Panc1 (cell line): ENCODE data around the gene NACA2. TPM values are rescaled to one million over a fixed set of nuclear protein-coding genes. Genes with fewer than 3 reads are reported as not detected.
"Not testable (repeated sequence)": the region's sequence is repeated elsewhere in the genome, so short reads cannot be mapped to it uniquely, and the experiment has no call there.

Experiments
- ATAC-seq: fragments of 200-7000 bp; cut with Tn5 transposase; 2 replicates; pipeline ENCODE4 v1.9.1; 2020; ENCODE audit warnings: mild to moderate bottlenecking, moderate library complexity
- BruUV-seq: library from RNA; stranded (reverse); fragments of 400-500 nt; replicated peaks from 2 replicates; lab custom pipeline; 2021; lab: Mats Ljungman, UMichigan
- CTCF ChIA-PET: fragments of 300-600 bp; sonication (Branson Sonifier 250); formaldehyde crosslinking; loops from one replicate; lab custom pipeline; 2022; ENCODE audit warnings: antibody characterized with exemption; lab: Charles Lee
- POLR2A ChIA-PET: fragments of 300-600 bp; sonication (Branson Sonifier 250); formaldehyde crosslinking; loops from one replicate; lab custom pipeline; 2022; ENCODE audit warnings: antibody characterized with exemption; lab: Charles Lee
- DNase-seq: peaks from one replicate; pipeline ENCODE4 v3.0.0-alpha.2; 2010; ENCODE audit warnings: low read depth, low spot score
- H3K27ac ChIP-seq: 2 replicates; pipeline ENCODE4 v1.5.1; 2011; ENCODE audit warnings: mild to moderate bottlenecking, low read length, inconsistent platforms
- H3K27me3 ChIP-seq: fragments of 200-500 bp; sonication (Bioruptor generic); 2 replicates; pipeline ENCODE4 v1.6.0; 2014; ENCODE audit warnings: low read length, inconsistent platforms; ENCODE audit not compliant: control insufficient read depth, insufficient read depth
- H3K36me3 ChIP-seq: fragments of 200-500 bp; sonication (Bioruptor generic); 2 replicates; pipeline ENCODE4 v1.5.1; 2014; ENCODE audit warnings: inconsistent platforms, mild to moderate bottlenecking, low read length, moderate library complexity; ENCODE audit not compliant: control insufficient read depth, insufficient read depth
- H3K4me1 ChIP-seq: 2 replicates; pipeline ENCODE4 v1.5.1; 2011; ENCODE audit warnings: inconsistent platforms, mild to moderate bottlenecking, low read length, moderate library complexity; ENCODE audit not compliant: control insufficient read depth, insufficient read depth
- H3K4me3 ChIP-seq, 2 experiments: 2 replicates each; pipeline ENCODE4 v1.5.1; 2011 to 2012; ENCODE audit warnings: low read depth in 2 of 2, low read length in 2 of 2, mild to moderate bottlenecking in 2 of 2, inconsistent platforms in 1 of 2, moderate library complexity in 1 of 2
- H3K9me3 ChIP-seq: fragments of 200-500 bp; sonication (Bioruptor generic); 2 replicates; pipeline ENCODE4 v1.5.1; 2014; ENCODE audit warnings: low read depth, mild to moderate bottlenecking, inconsistent platforms, low read length, moderate library complexity; ENCODE audit not compliant: control insufficient read depth, insufficient read depth
- POLR2AphosphoS5 ChIP-seq: IDR thresholded peaks from 2 replicates; pipeline ENCODE4 v1.6.1; 2012; ENCODE audit warnings: mild to moderate bottlenecking, low read depth, low read length, moderate library complexity
- SIN3A ChIP-seq: IDR thresholded peaks from 2 replicates; pipeline ENCODE4 v1.6.1; 2012; ENCODE audit warnings: low read depth, mild to moderate bottlenecking, low read length, moderate library complexity, borderline replicate concordance; ENCODE audit not compliant: insufficient read depth
- TCF7L2 ChIP-seq: IDR thresholded peaks from 2 replicates; pipeline ENCODE4 v1.6.1; 2011; ENCODE audit warnings: mild to moderate bottlenecking, low read depth, low read length, inconsistent platforms
- in situ Hi-C: cut with HindIII; loops from 2 replicates; pipeline ENCODE4 v1.10.0; 2016; ENCODE audit warnings: low sequenced_read_pairs, low pct_unique_long_range_greater_than_20kb
- intact Hi-C: fragments of 100-400 bp; cut with micrococcal nuclease; formaldehyde crosslinking; loops from one replicate; pipeline ENCODE4 v1.10.0; 2022; ENCODE audit not compliant: unreplicated experiment
- total RNA-seq: library from RNA; stranded (reverse); gene quantifications from one replicate; pipeline ENCODE4 v1.2.1, GENCODE V29; 2021; ENCODE audit not compliant: unreplicated experiment
- TF ChIP-seq, protein P1 (sequence below): fragments of 450-650 bp; IDR thresholded peaks from 2 replicates; pipeline ENCODE4 v1.5.1; 2017; ENCODE audit warnings: mild to moderate bottlenecking
- TF ChIP-seq, protein P2 (sequence below), 2 experiments: IDR thresholded peaks; 2 replicates each; pipeline ENCODE4 v1.6.1; 2011 to 2012; ENCODE audit warnings: low read depth in 2 of 2, control low read depth in 1 of 2, low read length in 1 of 2, mild to moderate bottlenecking in 1 of 2, moderate library complexity in 1 of 2; ENCODE audit not compliant: insufficient read depth in 1 of 2

NACA2 gene
- total RNA-seq, 1 experiment from 2014 or later, result not detected

DNA sequence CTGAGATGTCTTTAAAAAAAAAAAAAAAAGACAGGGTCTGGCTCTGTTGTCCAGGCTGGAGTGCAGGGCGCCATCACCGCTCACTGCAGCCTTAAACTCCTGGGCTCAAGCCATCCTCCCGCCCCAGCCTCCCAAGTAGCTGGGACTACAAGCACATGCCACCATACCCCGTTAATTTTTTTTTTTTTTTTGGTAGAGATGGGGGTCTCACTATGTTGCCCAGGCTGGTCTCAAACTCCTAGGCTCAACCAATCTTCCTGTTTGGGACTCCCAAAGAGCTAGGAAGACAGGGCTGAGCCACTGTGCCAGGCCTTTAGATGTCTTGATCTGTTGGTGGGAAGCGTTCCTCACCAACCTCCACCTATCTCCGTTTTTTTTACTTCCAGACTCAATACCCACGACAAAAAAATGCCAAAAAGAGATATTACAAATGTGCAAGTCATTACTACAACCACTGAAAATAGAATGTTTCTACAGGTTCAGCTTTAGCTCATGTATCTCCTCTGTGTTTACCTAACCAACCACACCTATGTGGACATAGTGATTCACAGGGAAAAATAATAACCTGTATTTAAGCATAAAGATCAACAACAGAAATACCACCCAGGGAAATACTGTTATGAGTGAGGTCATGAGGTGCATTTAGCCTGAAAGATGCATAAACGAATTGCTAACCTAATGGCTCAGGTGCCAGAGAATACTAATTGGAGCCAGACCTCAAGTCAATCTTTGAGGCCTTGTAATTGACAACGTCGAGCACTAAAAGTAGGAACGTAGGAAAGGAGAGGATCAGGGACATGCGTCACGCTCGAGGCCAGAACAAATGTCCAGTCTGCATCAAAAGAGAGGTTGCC is 22.6 kb downstream of the NACA2 start:
- H3K27me3 ChIP-seq, result no peaks in the 10 kb centered on the region
- TF ChIP-seq TCF7L2 (no peak), SIN3A (no peak), POLR2AphosphoS5 (peak; percentile 48; the same call in 1 of the 2 replicates)
- TF ChIP-seq, protein P1, sequence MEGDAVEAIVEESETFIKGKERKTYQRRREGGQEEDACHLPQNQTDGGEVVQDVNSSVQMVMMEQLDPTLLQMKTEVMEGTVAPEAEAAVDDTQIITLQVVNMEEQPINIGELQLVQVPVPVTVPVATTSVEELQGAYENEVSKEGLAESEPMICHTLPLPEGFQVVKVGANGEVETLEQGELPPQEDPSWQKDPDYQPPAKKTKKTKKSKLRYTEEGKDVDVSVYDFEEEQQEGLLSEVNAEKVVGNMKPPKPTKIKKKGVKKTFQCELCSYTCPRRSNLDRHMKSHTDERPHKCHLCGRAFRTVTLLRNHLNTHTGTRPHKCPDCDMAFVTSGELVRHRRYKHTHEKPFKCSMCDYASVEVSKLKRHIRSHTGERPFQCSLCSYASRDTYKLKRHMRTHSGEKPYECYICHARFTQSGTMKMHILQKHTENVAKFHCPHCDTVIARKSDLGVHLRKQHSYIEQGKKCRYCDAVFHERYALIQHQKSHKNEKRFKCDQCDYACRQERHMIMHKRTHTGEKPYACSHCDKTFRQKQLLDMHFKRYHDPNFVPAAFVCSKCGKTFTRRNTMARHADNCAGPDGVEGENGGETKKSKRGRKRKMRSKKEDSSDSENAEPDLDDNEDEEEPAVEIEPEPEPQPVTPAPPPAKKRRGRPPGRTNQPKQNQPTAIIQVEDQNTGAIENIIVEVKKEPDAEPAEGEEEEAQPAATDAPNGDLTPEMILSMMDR, result no peak
- TF ChIP-seq, protein P2, sequence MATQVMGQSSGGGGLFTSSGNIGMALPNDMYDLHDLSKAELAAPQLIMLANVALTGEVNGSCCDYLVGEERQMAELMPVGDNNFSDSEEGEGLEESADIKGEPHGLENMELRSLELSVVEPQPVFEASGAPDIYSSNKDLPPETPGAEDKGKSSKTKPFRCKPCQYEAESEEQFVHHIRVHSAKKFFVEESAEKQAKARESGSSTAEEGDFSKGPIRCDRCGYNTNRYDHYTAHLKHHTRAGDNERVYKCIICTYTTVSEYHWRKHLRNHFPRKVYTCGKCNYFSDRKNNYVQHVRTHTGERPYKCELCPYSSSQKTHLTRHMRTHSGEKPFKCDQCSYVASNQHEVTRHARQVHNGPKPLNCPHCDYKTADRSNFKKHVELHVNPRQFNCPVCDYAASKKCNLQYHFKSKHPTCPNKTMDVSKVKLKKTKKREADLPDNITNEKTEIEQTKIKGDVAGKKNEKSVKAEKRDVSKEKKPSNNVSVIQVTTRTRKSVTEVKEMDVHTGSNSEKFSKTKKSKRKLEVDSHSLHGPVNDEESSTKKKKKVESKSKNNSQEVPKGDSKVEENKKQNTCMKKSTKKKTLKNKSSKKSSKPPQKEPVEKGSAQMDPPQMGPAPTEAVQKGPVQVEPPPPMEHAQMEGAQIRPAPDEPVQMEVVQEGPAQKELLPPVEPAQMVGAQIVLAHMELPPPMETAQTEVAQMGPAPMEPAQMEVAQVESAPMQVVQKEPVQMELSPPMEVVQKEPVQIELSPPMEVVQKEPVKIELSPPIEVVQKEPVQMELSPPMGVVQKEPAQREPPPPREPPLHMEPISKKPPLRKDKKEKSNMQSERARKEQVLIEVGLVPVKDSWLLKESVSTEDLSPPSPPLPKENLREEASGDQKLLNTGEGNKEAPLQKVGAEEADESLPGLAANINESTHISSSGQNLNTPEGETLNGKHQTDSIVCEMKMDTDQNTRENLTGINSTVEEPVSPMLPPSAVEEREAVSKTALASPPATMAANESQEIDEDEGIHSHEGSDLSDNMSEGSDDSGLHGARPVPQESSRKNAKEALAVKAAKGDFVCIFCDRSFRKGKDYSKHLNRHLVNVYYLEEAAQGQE (IDR thresholded peaks at IDR 0.05; ENCODE audit: insufficient read depth in 1 of 2, low read depth in 2 of 2, low read length in 1 of 2), result no peak
- H3K4me3 ChIP-seq, result no peak overlapping the region
- no peaks in the 10 kb centered on the region for H3K36me3 ChIP-seq
- intact Hi-C loops, result no loop called here
- ChIA-PET CTCF (interaction anchor here (1.0 kb wide), 1 partner anchor 151 kb away, joined by 6 read pairs; no protein-coding TSS in a partner anchor), POLR2A (interaction anchor here (0.6 kb wide), 1 partner anchor 10 kb away, joined by 5 read pairs; no protein-coding TSS in a partner anchor)
- ATAC-seq (peak; percentile 92), DNase-seq (peak; percentile 85)
- peaks cover 4% of the 10 kb centered on the region for H3K4me1 ChIP-seq
- H3K9me3 ChIP-seq, result peaks cover 7% of the 10 kb centered on the region; the same call in 1 of the 2 replicates
- in situ Hi-C loops, result no loop called here
- BruUV-seq, result no TSS peak
- no peak overlapping the region for H3K27ac ChIP-seq

DNA sequence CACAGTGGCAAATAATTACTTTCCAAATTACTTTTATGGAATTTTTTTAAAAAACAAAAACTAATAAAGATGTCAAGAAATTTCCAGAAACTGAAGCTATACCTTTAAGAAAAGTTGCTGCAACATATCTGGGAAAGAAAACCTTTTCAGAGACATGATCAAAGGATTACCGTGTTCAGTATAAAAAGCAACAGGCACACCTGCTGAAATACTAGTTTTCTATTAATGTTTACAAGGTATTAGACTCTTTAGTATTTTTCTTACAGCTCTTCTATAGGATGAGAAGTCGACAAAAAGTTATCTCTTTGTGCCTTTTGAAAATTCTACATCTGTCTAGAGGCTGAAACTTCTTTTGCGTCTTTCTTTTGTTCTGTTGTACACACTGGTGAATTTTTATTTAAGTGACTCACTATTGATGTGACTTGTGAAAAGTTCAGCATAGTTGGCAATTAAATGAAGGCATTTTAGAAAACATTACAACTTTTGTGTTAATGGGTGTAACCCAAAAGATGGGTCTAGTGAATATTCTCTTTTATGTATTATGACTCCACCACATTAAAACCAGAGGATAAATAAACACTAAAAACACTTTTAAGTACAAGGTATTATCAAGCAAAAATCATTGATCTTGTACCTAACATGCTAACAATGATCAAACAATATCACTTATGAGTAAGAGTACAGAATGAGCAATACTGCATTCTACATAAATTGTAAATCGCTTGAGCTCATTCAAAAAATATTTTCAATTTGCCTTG is 23.8 kb downstream of the NACA2 start:
- Histone ChIP-seq H3K4me1 (peaks cover 4% of the 10 kb centered on the region), H3K4me3 (no peak overlapping the region), H3K9me3 (peaks cover 7% of the 10 kb centered on the region; the same call in 1 of the 2 replicates), H3K27ac (no peak overlapping the region), H3K36me3 (no peaks in the 10 kb centered on the region), H3K27me3 (no peaks in the 10 kb centered on the region)
- BruUV-seq, result no TSS peak
- ATAC-seq (no peak), DNase-seq (no peak)
- in situ Hi-C loops (no loop called here), intact Hi-C loops (no loop called here)
- ChIA-PET POLR2A (no interaction called here), CTCF (no interaction called here)
- TF ChIP-seq, protein P1, result no peak
- TF ChIP-seq, protein P2 (IDR thresholded peaks at IDR 0.05; ENCODE audit: insufficient read depth in 1 of 2, low read depth in 2 of 2, low read length in 1 of 2), result no peak
- no peak for TF ChIP-seq POLR2AphosphoS5
- no peak for TF ChIP-seq TCF7L2
- TF ChIP-seq SIN3A, result no peak

DNA sequence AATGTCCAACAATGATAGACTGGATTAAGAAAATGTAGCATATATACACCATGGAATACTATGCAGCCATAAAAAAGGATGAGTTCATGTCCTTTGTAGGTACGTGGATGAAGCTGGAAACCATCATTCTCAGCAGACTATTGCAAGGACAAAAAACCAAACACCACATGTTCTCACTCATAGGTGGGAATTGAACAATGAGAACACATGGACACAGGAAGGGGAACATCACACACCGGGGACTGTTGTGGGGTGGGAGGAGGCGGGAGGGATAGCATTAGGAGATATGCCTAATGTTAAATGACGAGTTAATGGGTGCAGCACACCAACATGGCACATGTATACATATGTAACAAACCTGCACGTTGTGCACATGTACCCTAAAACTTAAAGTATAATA is 24.6 kb downstream of the NACA2 start:
- H3K9me3 ChIP-seq, H3K4me3 ChIP-seq, intact Hi-C loops, BruUV-seq, DNase-seq, H3K4me1 ChIP-seq, in situ Hi-C loops, H3K27ac ChIP-seq, H3K36me3 ChIP-seq, H3K27me3 ChIP-seq, CTCF ChIA-PET, ATAC-seq: not testable (repeated sequence)
- POLR2A ChIA-PET, result interaction anchor here (0.6 kb wide), 1 partner anchor 54 kb away, joined by 3 read pairs; no protein-coding TSS in a partner anchor
